ENCODE measurements around the gene CASP3. TPM values are rescaled to one million over a fixed set of nuclear protein-coding genes. Genes with fewer than 3 reads are reported as not detected.
"Not testable (repeated sequence)": the region's sequence is repeated elsewhere in the genome, so short reads cannot be mapped to it uniquely, and the experiment has no call there.

Gene CASP3
- total and polyA plus RNA-seq, 2 donors (not counting 1 experiment from before 2014, with no cell fraction given): 7.9 to 15.8 TPM

GRCh38 chr4:184595430-184595829 lies 53.8 kb downstream of the CASP3 start:
- intact Hi-C loops (cut with micrococcal nuclease): no loop called here
- POLR2A ChIA-PET: no interaction called here
- Histone ChIP-seq H3K4me3 (ENCODE audit: control extremely low read depth in 1 of 5, extremely low read depth in 1 of 5, insufficient read depth in 1 of 5, low read depth in 2 of 5, low read length in 4 of 5) (no peak overlapping the region), H2AFZ (ENCODE audit: insufficient read depth, low read depth, low read length, poor library complexity, severe bottlenecking) (no peak overlapping the region), H3K27me3 (replicated peaks in 1 of 4; ENCODE audit: control extremely low read depth in 1 of 4, control insufficient read depth in 3 of 4, insufficient read depth in 4 of 4, low read length in 3 of 4) (peaks cover 0 to 3% (median 0%) of the 10 kb centered on the region in 4 experiments), H3K9ac (ENCODE audit: low read length) (no peak overlapping the region), H3K4me2 (replicated peaks; ENCODE audit: low read depth, low read length, poor library complexity, severe bottlenecking) (no peak overlapping the region), H3K4me1 (ENCODE audit: control insufficient read depth in 2 of 2, insufficient read depth in 2 of 2, low read length in 2 of 2) (no peaks in the 10 kb centered on the region), H3K9me3 (ENCODE audit: control extremely low read depth in 1 of 3, control insufficient read depth in 2 of 3, insufficient read depth in 1 of 3, low read length in 2 of 3) (no peaks in the 10 kb centered on the region), H3K36me3 (replicated peaks in 1 of 2; ENCODE audit: control extremely low read depth in 1 of 2, control insufficient read depth in 1 of 2, extremely low read depth in 1 of 2, insufficient read depth in 2 of 2, low read length in 1 of 2) (no peaks in the 10 kb centered on the region), H4K20me1 (ENCODE audit: control insufficient read depth, insufficient read depth, low read length, poor library complexity, severe bottlenecking) (no peaks in the 10 kb centered on the region), H3K27ac (ENCODE audit: low read length in 2 of 2) (no peak overlapping the region), H3K79me2 (ENCODE audit: control insufficient read depth, insufficient read depth, low read length) (no peaks in the 10 kb centered on the region)
- H3K4me3 Mint-ChIP-seq: no peak overlapping the region
- DNase-seq: no peak
- CTCF ChIA-PET: no interaction called here
- TF ChIP-seq CTCF (IDR thresholded peaks at IDR 0.05) (no peak), EZH2 (IDR thresholded peaks at IDR 0.05; ENCODE audit: borderline replicate concordance, insufficient read depth, low read depth, low read length, poor library complexity, severe bottlenecking) (no peak)
- H3K4me1 Mint-ChIP-seq: no peaks in the 10 kb centered on the region
- no peak for ATAC-seq (ENCODE audit: low read depth)
- no peak overlapping the region for H3K27ac Mint-ChIP-seq
- no peaks in the 10 kb centered on the region for H3K9me3 Mint-ChIP-seq (ENCODE audit: insufficient read depth)
- peaks cover 10% of the 10 kb centered on the region for H3K27me3 Mint-ChIP-seq
- 100% methylated on average over 1 of the region's 5 CpGs for WGBS (ENCODE audit: insufficient coverage)

- Histone ChIP-seq H3K36me3 (replicated peaks in 1 of 2; ENCODE audit: control extremely low read depth in 1 of 2, control insufficient read depth in 1 of 2, extremely low read depth in 1 of 2, insufficient read depth in 2 of 2, low read length in 1 of 2) (no peaks in the 10 kb centered on the region), H3K4me2 (replicated peaks; ENCODE audit: low read depth, low read length, poor library complexity, severe bottlenecking) (no peak overlapping the region), H2AFZ (ENCODE audit: insufficient read depth, low read depth, low read length, poor library complexity, severe bottlenecking) (no peak overlapping the region), H3K4me3 (ENCODE audit: control extremely low read depth in 1 of 5, extremely low read depth in 1 of 5, insufficient read depth in 1 of 5, low read depth in 2 of 5, low read length in 4 of 5) (no peak overlapping the region), H3K79me2 (ENCODE audit: control insufficient read depth, insufficient read depth, low read length) (no peaks in the 10 kb centered on the region), H3K9ac (ENCODE audit: low read length) (no peak overlapping the region), H3K9me3 (ENCODE audit: control extremely low read depth in 1 of 3, control insufficient read depth in 2 of 3, insufficient read depth in 1 of 3, low read length in 2 of 3) (no peaks in the 10 kb centered on the region), H3K27ac (ENCODE audit: low read length in 2 of 2) (no peak overlapping the region), H4K20me1 (ENCODE audit: control insufficient read depth, insufficient read depth, low read length, poor library complexity, severe bottlenecking) (no peaks in the 10 kb centered on the region), H3K4me1 (ENCODE audit: control insufficient read depth in 2 of 2, insufficient read depth in 2 of 2, low read length in 2 of 2) (no peaks in the 10 kb centered on the region), H3K27me3 (replicated peaks in 1 of 4; ENCODE audit: control extremely low read depth in 1 of 4, control insufficient read depth in 3 of 4, insufficient read depth in 4 of 4, low read length in 3 of 4) (peaks cover 0 to 3% (median 0%) of the 10 kb centered on the region in 4 experiments)
- ChIA-PET CTCF (no interaction called here), POLR2A (no interaction called here)
- Mint-ChIP-seq H3K27ac (no peak overlapping the region), H3K9me3 (ENCODE audit: insufficient read depth) (no peaks in the 10 kb centered on the region), H3K4me1 (no peaks in the 10 kb centered on the region), H3K27me3 (no peaks in the 10 kb centered on the region), H3K4me3 (no peak overlapping the region)
- 100% methylated on average over 5 of the region's 6 CpGs for WGBS (ENCODE audit: insufficient coverage)
- TF ChIP-seq CTCF (IDR thresholded peaks at IDR 0.05) (no peak), EZH2 (IDR thresholded peaks at IDR 0.05; ENCODE audit: borderline replicate concordance, insufficient read depth, low read depth, low read length, poor library complexity, severe bottlenecking) (no peak)
- no peak for DNase-seq
- no peak for ATAC-seq (ENCODE audit: low read depth)
- intact Hi-C loops (cut with micrococcal nuclease): no loop called here
Observed at GRCh38 chr4:184593461-184593860, 55.8 kb downstream of the CASP3 start.

GRCh38 chr4:184591747-184592270 lies 57.4 kb downstream of the CASP3 start:
- H2AFZ ChIP-seq (ENCODE audit: insufficient read depth, low read depth, low read length, poor library complexity, severe bottlenecking); intact Hi-C loops (cut with micrococcal nuclease); H3K9ac ChIP-seq (ENCODE audit: low read length); H3K79me2 ChIP-seq (ENCODE audit: control insufficient read depth, insufficient read depth, low read length); H3K4me3 Mint-ChIP-seq; H3K9me3 ChIP-seq (ENCODE audit: control extremely low read depth in 1 of 3, control insufficient read depth in 2 of 3, insufficient read depth in 1 of 3, low read length in 2 of 3); H3K4me3 ChIP-seq (ENCODE audit: control extremely low read depth in 1 of 5, extremely low read depth in 1 of 5, insufficient read depth in 1 of 5, low read depth in 2 of 5, low read length in 4 of 5); H3K27me3 ChIP-seq (replicated peaks in 1 of 4; ENCODE audit: control extremely low read depth in 1 of 4, control insufficient read depth in 3 of 4, insufficient read depth in 4 of 4, low read length in 3 of 4); H3K4me1 ChIP-seq (ENCODE audit: control insufficient read depth in 2 of 2, insufficient read depth in 2 of 2, low read length in 2 of 2); H3K4me1 Mint-ChIP-seq; H3K9me3 Mint-ChIP-seq (ENCODE audit: insufficient read depth); ATAC-seq (ENCODE audit: low read depth); H4K20me1 ChIP-seq (ENCODE audit: control insufficient read depth, insufficient read depth, low read length, poor library complexity, severe bottlenecking); H3K27me3 Mint-ChIP-seq; H3K27ac Mint-ChIP-seq; H3K4me2 ChIP-seq (replicated peaks; ENCODE audit: low read depth, low read length, poor library complexity, severe bottlenecking); DNase-seq; CTCF ChIA-PET; H3K36me3 ChIP-seq (replicated peaks in 1 of 2; ENCODE audit: control extremely low read depth in 1 of 2, control insufficient read depth in 1 of 2, extremely low read depth in 1 of 2, insufficient read depth in 2 of 2, low read length in 1 of 2); POLR2A ChIA-PET; H3K27ac ChIP-seq (ENCODE audit: low read length in 2 of 2): not testable (repeated sequence)
- 96% methylated on average over 36 of the region's 39 CpGs for WGBS (ENCODE audit: insufficient coverage)

All from B cell (primary cell).